Ascending aorta (tissue), 2 donors: ENCODE data around the gene ARHGAP15. TPM values are rescaled to one million over a fixed set of nuclear protein-coding genes. Genes with fewer than 3 reads are reported as not detected.

Experiments
- DNase-seq, 2 donors: peaks; one replicate each; pipeline ENCODE4 v3.0.0-alpha.2; 2019; ENCODE audit warnings: low spot score in 2 of 2
- H3K27ac ChIP-seq, 2 donors: fragments of 200-600 bp; sonication (generic); one replicate each; pipeline ENCODE4 v1.5.1; 2016 to 2017; ENCODE audit warnings: mild to moderate bottlenecking in 1 of 2
- H3K27me3 ChIP-seq: fragments of 200-600 bp; sonication (generic); one replicate; pipeline ENCODE4 v1.5.1; 2017
- H3K36me3 ChIP-seq, 2 donors: fragments of 200-600 bp; sonication (generic); one replicate each; pipeline ENCODE4 v1.5.1; 2016
- H3K4me1 ChIP-seq, 2 donors: fragments of 200-600 bp; sonication (generic); one replicate each; pipeline ENCODE4 v1.5.1; 2016 to 2017; ENCODE audit warnings: mild to moderate bottlenecking in 1 of 2
- H3K4me3 ChIP-seq, 2 donors: fragments of 200-600 bp; sonication (generic); one replicate each; pipeline ENCODE4 v1.5.1; 2016 to 2017; ENCODE audit warnings: mild to moderate bottlenecking in 1 of 2
- H3K9me3 ChIP-seq, 2 donors: fragments of 200-600 bp; sonication (generic); one replicate each; pipeline ENCODE4 v1.5.1; 2016
- CTCF ChIP-seq, 3 experiments: fragments of 200-600 bp in 2 of 3; fragments of 450-650 bp in 1 of 3; sonication (generic) in 2 of 3; IDR thresholded peaks; one replicate each; pipeline ENCODE4 v1.5.1; 2016 to 2019; ENCODE audit warnings: antibody characterized with exemption in 3 of 3, mild to moderate bottlenecking in 1 of 3, moderate library complexity in 1 of 3
- intact Hi-C: fragments of 100-400 bp; cut with DNase I; formaldehyde crosslinking; loops from one replicate; pipeline ENCODE4 v1.15.1; 2023
- total RNA-seq: library from RNA; depleted of rRNA; stranded (reverse); fragments of >200 nt; gene quantifications from one replicate; pipeline ENCODE4 v1.1.0, GENCODE V29; 2016

ARHGAP15 gene
- total RNA-seq, 1 donor from 2014 or later, result 1.4 TPM

GRCh38 chr2:143504397-143504796, 375.2 kb downstream of the ARHGAP15 start:
- no peak overlapping the region for H3K27ac ChIP-seq
- H3K36me3 ChIP-seq, result no peaks in the 10 kb centered on the region
- no peaks in the 10 kb centered on the region for H3K27me3 ChIP-seq
- DNase-seq, result no peak
- H3K9me3 ChIP-seq, result no peaks in the 10 kb centered on the region
- intact Hi-C loops, result no loop called here
- H3K4me1 ChIP-seq, result no peaks in the 10 kb centered on the region
- TF ChIP-seq CTCF (IDR thresholded peaks at IDR 0.05), result no peak
- no peak overlapping the region for H3K4me3 ChIP-seq

GRCh38 chr2:143505542-143505941, 376.3 kb downstream of the ARHGAP15 start:
- no peaks in the 10 kb centered on the region for H3K4me1 ChIP-seq
- no peaks in the 10 kb centered on the region for H3K36me3 ChIP-seq
- H3K4me3 ChIP-seq, result no peak overlapping the region
- intact Hi-C loops, result no loop called here
- no peak overlapping the region for H3K27ac ChIP-seq
- no peaks in the 10 kb centered on the region for H3K9me3 ChIP-seq
- TF ChIP-seq CTCF (IDR thresholded peaks at IDR 0.05), result no peak
- H3K27me3 ChIP-seq, result no peaks in the 10 kb centered on the region
- no peak for DNase-seq

- Histone ChIP-seq H3K27me3 (no peaks in the 10 kb centered on the region), H3K4me3 (peak overlapping the region in 1 of 2 donors; percentile 12), H3K27ac (no peak overlapping the region), H3K36me3 (no peaks in the 10 kb centered on the region), H3K9me3 (no peaks in the 10 kb centered on the region), H3K4me1 (no peaks in the 10 kb centered on the region)
- TF ChIP-seq CTCF (IDR thresholded peaks at IDR 0.05), result peak; percentile 50 to 85 (median 84)
- intact Hi-C loops, result no loop called here
- peak in 1 of 2 donors; percentile 66 for DNase-seq
Observed at GRCh38 chr2:143513081-143513480, 383.9 kb downstream of the ARHGAP15 start.

GRCh38 chr2:143514413-143514812, 385.2 kb downstream of the ARHGAP15 start:
- intact Hi-C loops, result no loop called here
- H3K27me3 ChIP-seq, result no peaks in the 10 kb centered on the region
- TF ChIP-seq CTCF (IDR thresholded peaks at IDR 0.05), result no peak
- H3K4me1 ChIP-seq, result no peaks in the 10 kb centered on the region
- no peaks in the 10 kb centered on the region for H3K36me3 ChIP-seq
- no peaks in the 10 kb centered on the region for H3K9me3 ChIP-seq
- no peak overlapping the region for H3K27ac ChIP-seq
- DNase-seq, result no peak
- H3K4me3 ChIP-seq, result no peak overlapping the region

GRCh38 chr2:143515318-143515717, 386.1 kb downstream of the ARHGAP15 start:
- no peak for DNase-seq
- Histone ChIP-seq H3K27ac (no peak overlapping the region), H3K27me3 (no peaks in the 10 kb centered on the region), H3K9me3 (no peaks in the 10 kb centered on the region), H3K4me1 (no peaks in the 10 kb centered on the region), H3K4me3 (no peak overlapping the region), H3K36me3 (no peaks in the 10 kb centered on the region)
- intact Hi-C loops, result no loop called here
- no peak for TF ChIP-seq CTCF (IDR thresholded peaks at IDR 0.05)

- Histone ChIP-seq H3K36me3 (no peaks in the 10 kb centered on the region), H3K27me3 (no peaks in the 10 kb centered on the region), H3K4me3 (no peak overlapping the region), H3K4me1 (peaks cover 3 to 11% of the 10 kb centered on the region in 2 donors), H3K9me3 (no peaks in the 10 kb centered on the region), H3K27ac (no peak overlapping the region)
- intact Hi-C loops, result no loop called here
- TF ChIP-seq CTCF (IDR thresholded peaks at IDR 0.05), result no peak
- no peak for DNase-seq
Observed at GRCh38 chr2:143519521-143519920, 390.3 kb downstream of the ARHGAP15 start.
